Testis (tissue), 2 donors: ENCODE measurements around the gene CPNE4.

Source experiments
- POLR2A ChIP-seq: fragments of 450-650 bp; IDR thresholded peaks from one replicate; pipeline ENCODE4 v1.6.1; 2017; ENCODE audit warnings: antibody characterized with exemption, mild to moderate bottlenecking, moderate library complexity
- TF ChIP-seq, protein P1 (sequence below), 3 experiments: fragments of 450-650 bp in 2 of 3; fragments of 200-600 bp in 1 of 3; sonication (generic) in 1 of 3; IDR thresholded peaks; one replicate each; pipeline ENCODE4 v1.5.1; 2016 to 2019; ENCODE audit warnings: antibody characterized with exemption in 3 of 3, mild to moderate bottlenecking in 2 of 3, moderate library complexity in 1 of 3

DNA sequence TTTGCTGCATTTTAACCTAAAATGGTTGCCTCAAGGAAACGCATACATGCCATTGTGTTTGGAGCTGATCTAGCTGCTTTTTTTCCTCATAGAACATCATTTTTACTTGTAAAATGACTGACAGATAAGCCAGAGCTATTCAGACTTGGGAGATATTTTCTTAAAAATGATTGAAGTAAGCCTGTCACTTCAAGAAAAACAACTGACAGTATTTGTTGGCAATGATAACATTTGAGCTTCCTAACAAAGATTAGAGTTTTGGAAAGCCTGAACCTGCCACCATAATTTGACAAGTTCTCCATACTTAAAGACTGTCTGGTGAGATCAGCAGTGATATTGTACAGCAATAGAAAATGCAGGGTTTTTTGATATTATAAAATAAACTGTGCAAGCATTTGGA lies 504.4 kb downstream of the CPNE4 start:
- TF ChIP-seq, protein P1, sequence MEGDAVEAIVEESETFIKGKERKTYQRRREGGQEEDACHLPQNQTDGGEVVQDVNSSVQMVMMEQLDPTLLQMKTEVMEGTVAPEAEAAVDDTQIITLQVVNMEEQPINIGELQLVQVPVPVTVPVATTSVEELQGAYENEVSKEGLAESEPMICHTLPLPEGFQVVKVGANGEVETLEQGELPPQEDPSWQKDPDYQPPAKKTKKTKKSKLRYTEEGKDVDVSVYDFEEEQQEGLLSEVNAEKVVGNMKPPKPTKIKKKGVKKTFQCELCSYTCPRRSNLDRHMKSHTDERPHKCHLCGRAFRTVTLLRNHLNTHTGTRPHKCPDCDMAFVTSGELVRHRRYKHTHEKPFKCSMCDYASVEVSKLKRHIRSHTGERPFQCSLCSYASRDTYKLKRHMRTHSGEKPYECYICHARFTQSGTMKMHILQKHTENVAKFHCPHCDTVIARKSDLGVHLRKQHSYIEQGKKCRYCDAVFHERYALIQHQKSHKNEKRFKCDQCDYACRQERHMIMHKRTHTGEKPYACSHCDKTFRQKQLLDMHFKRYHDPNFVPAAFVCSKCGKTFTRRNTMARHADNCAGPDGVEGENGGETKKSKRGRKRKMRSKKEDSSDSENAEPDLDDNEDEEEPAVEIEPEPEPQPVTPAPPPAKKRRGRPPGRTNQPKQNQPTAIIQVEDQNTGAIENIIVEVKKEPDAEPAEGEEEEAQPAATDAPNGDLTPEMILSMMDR (IDR thresholded peaks at IDR 0.05) = no peak
- no peak for TF ChIP-seq POLR2A
